Activated CD8-positive, alpha-beta memory T cell treated with anti-CD3 and anti-CD28 coated beads for 36 hours (primary cell): Measurements from ENCODE around the gene TSSK2. TPM values are rescaled to one million over a fixed set of nuclear protein-coding genes. Genes with fewer than 3 reads are reported as not detected.

Experiments used
- CTCF ChIA-PET: fragments of 350-600 bp; sonication (Branson Sonifier 250); formaldehyde crosslinking; loops from one replicate; lab custom pipeline; 2021; ENCODE audit warnings: antibody characterized with exemption; lab: Charles Lee
- POLR2A ChIA-PET: fragments of 350-600 bp; sonication (Branson Sonifier 250); formaldehyde crosslinking; loops from one replicate; lab custom pipeline; 2021; ENCODE audit warnings: antibody characterized with exemption; lab: Charles Lee
- total RNA-seq, 2 experiments: library from RNA; stranded (reverse); gene quantifications; one replicate each; pipeline ENCODE4 v1.2.3, GENCODE V29; 2021

Gene TSSK2
- total RNA-seq, 2 experiments from 2014 or later: not detected

DNA sequence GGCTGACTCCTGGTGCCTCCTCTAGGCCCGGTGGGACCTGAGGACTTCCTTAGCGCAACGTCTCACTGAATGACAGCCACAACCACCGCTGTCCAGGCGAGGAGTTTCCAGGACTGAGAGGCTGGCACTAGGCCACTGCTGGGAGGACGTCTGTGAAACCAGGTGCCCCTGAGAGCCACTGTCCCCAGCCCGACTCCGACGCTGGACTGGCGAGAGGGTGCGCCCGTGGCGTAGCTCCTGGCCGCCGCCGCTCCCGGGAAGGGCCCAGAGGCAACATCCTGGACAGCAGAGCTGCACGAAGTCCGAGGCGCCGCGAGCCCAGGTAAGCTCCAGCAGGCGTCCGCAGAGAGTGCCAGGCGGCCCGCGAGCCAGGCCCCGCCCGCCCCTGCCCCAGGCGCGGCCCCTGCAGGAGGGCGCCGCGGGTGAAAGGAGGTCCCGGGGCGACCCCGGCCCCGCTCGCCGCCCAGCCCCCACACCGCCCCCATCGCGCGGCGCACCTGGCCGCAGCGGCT, 9.4 kb upstream of the TSSK2 start:
- POLR2A ChIA-PET: interaction anchor here (0.8 to 1.8 kb wide), 3 partner anchors 11 to 56 kb away, joined by 3 to 5 read pairs (median 4); no protein-coding TSS in a partner anchor
- CTCF ChIA-PET: interaction anchor here (1.6 kb wide), 1 partner anchor 167 kb away, joined by 3 read pairs; no protein-coding TSS in a partner anchor

GRCh38 chr22:19122143-19122751, 8.9 kb upstream of the TSSK2 start, which contains the start of gene DGCR2:
Gene DGCR2, minus strand, starts transcription at chr22:19122412. Its CDS starts 206 bp downstream, at chr22:19122206.
- ChIA-PET CTCF (interaction anchor here (1.6 kb wide), 1 partner anchor 166 kb away, joined by 3 read pairs; no protein-coding TSS in a partner anchor), POLR2A (interaction anchor here (0.6 to 1.8 kb wide), 5 partner anchors 10 to 51 kb away, joined by 3 to 6 read pairs (median 5); partner anchors contain the start of gene ESS2)

DNA sequence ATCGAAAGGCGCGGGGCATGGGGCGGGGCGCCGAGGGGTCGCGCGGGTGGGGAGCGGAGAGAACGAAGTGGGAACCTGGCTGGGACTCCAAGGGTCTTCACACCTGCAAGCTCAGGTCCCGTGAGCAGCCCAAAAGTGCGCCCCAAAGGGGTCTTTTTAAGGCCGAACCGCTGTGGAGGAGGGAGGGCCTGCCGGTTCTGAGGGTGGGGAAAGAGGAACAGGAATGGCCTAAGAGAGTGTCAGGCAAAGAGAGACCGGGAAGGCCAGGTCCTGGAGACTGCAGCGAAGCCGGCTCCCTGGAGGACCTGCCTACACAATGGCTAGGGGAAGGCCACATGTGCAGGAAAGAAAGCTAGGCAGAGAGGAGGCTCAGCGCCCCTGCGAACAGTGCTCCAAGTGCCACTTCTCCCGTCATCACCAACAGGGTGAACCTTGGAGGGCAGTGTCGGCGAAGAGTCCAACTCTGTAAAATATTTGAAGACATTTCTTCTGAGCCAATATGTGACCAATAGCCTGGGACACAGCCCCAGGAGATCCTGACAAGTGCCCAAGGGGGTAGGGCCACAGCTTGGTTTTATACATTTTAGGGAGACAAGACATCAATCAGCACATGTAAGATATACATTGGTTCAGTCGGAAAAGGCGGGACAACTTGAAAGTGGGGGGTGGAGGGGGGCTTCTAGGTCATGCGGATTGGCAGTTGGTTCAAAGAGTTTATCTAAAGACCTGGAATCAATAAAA, 8.2 kb upstream of the TSSK2 start:
- ChIA-PET POLR2A (interaction anchor here (0.6 to 1.8 kb wide), 5 partner anchors 11 to 50 kb away, joined by 3 to 6 read pairs (median 5); partner anchors contain the start of gene ESS2), CTCF (interaction anchor here (1.0 to 1.6 kb wide), 2 partner anchors 22 to 165 kb away, joined by 3 read pairs; partner anchors contain the start of gene ESS2)

DNA sequence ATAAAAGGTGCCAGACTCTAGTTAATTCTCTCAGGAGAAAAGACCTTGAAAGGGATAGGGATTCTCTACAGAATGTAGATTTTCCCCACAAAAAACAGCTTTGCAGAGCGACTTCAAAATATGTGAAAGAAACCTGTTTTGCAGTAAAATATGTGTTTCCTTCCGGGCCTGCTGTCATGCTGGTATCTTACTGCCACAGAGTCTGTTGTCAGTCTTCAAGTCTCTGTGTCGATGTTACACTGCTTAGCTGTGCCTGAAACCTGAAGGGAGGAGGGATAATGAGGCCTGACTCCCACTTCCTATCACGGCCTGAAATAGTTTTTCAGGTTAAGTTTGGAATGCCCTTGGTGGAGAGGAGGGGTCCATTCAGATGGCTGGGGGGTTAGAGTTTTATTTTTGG, 7.2 kb upstream of the TSSK2 start:
- POLR2A ChIA-PET: no interaction called here
- CTCF ChIA-PET: interaction anchor here (1.0 kb wide), 1 partner anchor 21 kb away, joined by 3 read pairs; the partner anchor contains the start of gene ESS2

- CTCF ChIA-PET: no interaction called here
- POLR2A ChIA-PET: no interaction called here
These were observed 6.7 kb upstream of the TSSK2 start for GRCh38 chr22:19124377-19124776.

- ChIA-PET POLR2A (no interaction called here), CTCF (no interaction called here)
These were observed 6.1 kb upstream of the TSSK2 start for GRCh38 chr22:19125011-19125410.

DNA sequence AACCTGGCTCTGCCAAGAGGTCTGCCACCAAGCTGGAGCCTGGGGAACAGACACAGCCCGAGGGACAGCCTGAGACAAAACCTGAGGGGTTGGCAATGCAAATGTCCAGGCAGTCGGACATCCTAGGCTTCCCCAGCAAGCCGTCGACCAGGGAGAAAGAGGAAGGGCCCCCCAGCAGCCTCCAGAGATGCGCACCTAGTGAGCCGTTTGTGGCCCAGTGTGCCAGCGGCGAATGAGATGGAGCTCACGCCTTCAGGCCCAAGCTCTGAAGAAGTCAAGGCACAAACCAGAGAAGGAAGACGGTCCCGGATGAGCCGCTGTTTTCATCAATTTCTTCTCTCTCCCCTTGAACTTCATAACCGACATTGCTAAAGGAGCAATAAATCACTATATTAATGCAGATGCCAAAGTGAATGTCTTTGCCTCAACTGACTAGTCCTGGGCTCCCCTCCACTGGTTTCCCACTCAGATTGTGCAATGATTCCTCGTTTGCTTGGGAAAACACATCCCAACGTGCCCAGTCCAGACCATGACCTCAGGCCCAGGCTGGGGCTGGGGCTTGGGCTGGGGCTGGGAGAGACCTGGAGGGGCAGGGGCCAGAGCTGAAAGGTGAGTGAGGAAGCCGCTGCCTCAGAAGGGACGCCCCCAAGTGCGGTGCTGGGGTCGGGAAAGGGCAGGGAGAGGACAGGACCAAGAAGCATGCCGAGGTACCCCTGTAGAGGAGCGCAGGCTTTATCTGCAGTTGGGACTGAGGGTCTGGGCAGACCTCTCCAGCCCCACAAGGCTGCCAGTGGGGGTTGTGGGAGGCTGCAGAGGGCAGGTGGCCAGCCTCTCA, 5.4 kb upstream of the TSSK2 start:
- ChIA-PET CTCF (no interaction called here), POLR2A (no interaction called here)

- ChIA-PET POLR2A (no interaction called here), CTCF (no interaction called here)
These were observed 4.5 kb upstream of the TSSK2 start for GRCh38 chr22:19126309-19127273.

DNA sequence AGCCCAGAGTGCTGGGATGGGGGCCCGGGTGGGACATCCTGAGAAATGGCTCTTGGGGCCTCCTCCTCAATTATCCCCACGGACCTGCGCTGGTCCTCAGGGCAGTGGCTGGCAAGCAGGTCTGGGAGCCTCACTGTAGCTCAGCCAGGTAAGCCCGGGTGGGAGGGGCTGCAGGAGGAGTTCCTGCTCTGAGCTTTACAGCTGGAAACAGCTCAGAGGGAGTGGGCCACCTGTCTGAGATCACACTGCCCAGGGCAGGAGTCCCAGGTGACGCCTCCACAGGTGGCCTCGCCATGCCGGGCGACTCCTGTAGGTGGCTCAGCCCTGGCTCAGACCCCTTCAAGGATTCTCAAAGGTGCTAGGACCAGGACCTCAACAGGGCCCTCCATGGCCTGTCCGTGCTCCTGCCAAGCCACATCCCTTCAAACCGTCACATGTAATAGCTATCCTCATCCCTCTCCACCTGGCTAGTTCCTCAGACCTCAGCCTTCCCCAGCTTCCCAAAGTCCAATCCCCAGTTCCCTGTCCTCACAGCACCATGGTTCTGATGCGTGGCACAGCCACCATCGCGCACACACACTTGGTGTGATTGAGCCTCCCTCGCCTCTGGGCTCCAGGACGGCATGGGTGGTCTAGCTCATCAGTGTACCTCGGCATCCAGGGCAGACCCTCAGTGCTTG, 3.6 kb upstream of the TSSK2 start:
- ChIA-PET POLR2A (no interaction called here), CTCF (no interaction called here)

GRCh38 chr22:19128009-19128401, 3.1 kb upstream of the TSSK2 start:
- ChIA-PET CTCF (no interaction called here), POLR2A (no interaction called here)

DNA sequence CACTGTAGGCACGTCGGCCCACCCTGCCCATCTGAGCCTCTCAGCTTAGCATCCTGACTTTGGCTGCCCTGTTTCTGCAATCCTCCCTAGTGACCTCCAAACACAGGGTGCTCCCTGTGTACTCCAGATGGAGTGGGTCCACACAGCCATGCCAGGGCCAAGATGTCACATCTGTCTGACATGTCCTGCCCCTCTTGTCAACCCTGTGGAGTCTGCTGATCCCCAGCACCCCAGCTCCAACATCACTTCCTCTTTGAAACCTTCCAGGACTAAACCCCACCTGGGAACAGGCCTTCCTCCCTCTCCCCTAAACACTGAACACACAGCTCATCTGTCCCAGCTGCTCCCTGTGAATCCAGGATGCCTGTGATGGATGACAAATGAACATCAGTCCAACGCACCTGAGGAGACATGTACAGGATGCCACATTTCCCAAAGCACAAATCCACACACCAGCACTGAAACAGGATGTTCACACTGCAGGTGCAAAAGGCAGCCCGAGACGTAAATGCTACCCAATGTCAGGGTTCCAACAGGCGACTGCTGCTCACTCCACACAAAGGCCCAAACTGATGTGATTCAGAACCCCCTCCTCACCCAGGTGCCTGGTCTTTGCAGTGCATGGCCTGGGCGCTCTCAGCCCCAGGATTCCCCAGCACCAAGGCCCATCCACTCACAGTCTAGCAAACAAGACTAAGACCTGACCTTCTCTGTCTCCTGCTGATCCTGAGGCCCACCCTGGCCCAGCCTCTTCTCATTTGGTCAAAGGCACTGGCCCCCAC, 2.0 kb upstream of the TSSK2 start:
- POLR2A ChIA-PET: no interaction called here
- CTCF ChIA-PET: no interaction called here

- ChIA-PET CTCF (no interaction called here), POLR2A (no interaction called here)
These were observed 1.2 kb upstream of the TSSK2 start for GRCh38 chr22:19129871-19130270.

- ChIA-PET POLR2A (no interaction called here), CTCF (no interaction called here)
These were observed 542 bp downstream of the TSSK2 start for GRCh38 chr22:19131685-19132015.

DNA sequence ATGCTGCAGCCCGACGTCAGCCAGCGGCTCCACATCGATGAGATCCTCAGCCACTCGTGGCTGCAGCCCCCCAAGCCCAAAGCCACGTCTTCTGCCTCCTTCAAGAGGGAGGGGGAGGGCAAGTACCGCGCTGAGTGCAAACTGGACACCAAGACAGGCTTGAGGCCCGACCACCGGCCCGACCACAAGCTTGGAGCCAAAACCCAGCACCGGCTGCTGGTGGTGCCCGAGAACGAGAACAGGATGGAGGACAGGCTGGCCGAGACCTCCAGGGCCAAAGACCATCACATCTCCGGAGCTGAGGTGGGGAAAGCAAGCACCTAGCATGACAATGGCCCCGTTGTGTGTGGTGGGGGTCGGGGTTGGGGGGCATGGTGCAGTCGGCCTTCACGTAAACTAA, 1.0 kb downstream of the TSSK2 start:
- CTCF ChIA-PET: no interaction called here
- POLR2A ChIA-PET: no interaction called here

DNA sequence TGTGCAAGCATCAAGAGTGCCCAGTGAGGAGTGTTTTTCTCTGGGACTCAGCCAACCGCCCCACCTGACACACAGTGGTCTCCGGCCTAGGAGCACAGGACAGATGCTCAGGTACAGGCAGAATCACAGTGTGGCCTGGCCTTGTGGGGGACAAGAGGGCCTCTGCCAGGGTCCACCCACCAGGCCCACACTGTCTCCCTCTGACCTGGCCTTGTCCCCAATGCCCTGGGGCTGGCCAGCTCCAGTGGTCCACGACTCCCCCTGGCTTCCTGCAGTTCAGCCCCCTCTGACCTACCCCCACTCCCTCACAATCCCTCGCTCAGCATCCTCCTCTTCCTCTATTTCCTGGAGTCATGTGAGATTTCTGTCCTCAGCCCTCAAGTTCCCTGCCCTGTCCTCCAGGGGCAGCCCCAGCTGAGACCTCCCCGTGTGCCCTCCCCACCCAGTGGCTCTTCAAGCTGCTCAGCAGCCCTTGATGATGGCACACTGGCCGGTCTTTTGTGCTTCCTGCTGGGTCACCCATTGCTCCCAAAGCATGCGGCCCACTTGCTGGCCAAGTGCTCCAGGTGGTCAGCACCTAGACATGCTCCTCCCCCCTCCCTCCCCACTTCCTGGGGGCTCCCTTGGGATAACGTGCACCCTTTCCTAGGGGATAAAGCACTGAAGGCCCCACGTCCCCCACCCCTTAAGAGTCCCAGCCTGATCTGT, 1.7 kb downstream of the TSSK2 start:
- ChIA-PET POLR2A (no interaction called here), CTCF (interaction anchor here (1.2 kb wide), 1 partner anchor 12 kb away, joined by 7 read pairs; the partner anchor contains the start of gene ESS2)

DNA sequence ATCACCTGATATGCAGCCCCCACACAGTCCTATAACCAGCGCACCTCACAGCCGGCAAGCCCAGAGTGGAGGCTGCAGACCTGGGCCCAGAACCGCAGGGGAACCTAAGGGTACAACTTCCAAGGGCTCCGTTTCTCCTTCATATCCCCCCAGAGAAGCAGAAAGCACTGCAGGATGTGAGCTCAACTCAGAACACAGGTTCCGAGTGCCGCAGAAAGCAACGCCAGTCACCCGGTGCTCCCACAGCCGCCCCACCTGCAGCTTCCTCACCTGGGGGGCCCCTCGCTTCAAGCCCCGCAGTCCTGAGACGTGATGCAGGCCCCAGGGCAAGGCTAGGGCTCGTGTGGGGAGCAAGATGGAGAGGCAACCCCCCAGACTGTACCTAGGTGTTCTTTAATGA, 2.5 kb downstream of the TSSK2 start:
- ChIA-PET CTCF (interaction anchor here (1.2 kb wide), 1 partner anchor 11 kb away, joined by 7 read pairs; the partner anchor contains the start of gene ESS2), POLR2A (no interaction called here)
